Heart right ventricle (tissue), 16 donors: Measurements from ENCODE around the gene HCRTR1. TPM values are rescaled to one million over a fixed set of nuclear protein-coding genes. Genes with fewer than 3 reads are reported as not detected.

ENCODE experiments used
- ATAC-seq, 8 donors: fragments of 200-7000 bp; cut with Tn5 transposase; one replicate each; pipeline ENCODE4 v1.9.1; 2020; ENCODE audit warnings: mild to moderate bottlenecking in 8 of 8, moderate library complexity in 8 of 8, moderate number of reproducible peaks in 1 of 8
- DNase-seq, 2 donors: peaks; one replicate each; pipeline ENCODE4 v3.0.0-alpha.2; 2020
- H3K27ac ChIP-seq, 10 donors: fragments of 200-600 bp; sonication (generic) in 2 of 10; one replicate each; pipeline versions ENCODE4 v1.5.0 to v1.8.0; 2020 to 2022; ENCODE audit warnings: mild to moderate bottlenecking in 3 of 10
- H3K27me3 ChIP-seq, 7 donors: fragments of 200-600 bp; one replicate each; pipeline ENCODE4 v1.8.0; 2021 to 2022; ENCODE audit warnings: mild to moderate bottlenecking in 2 of 7
- H3K36me3 ChIP-seq, 9 donors: fragments of 200-600 bp; sonication (generic) in 1 of 9; one replicate each; pipeline versions ENCODE4 v1.5.0 to v1.8.0; 2020 to 2022; ENCODE audit warnings: mild to moderate bottlenecking in 2 of 9
- H3K4me1 ChIP-seq, 9 donors: fragments of 200-600 bp; sonication (generic) in 1 of 9; one replicate each; pipeline versions ENCODE4 v1.5.0 to v1.8.0; 2020 to 2022; ENCODE audit warnings: mild to moderate bottlenecking in 4 of 9
- H3K4me3 ChIP-seq, 10 donors: fragments of 200-600 bp; sonication (generic) in 2 of 10; one replicate each; pipeline versions ENCODE4 v1.5.0 to v1.8.0; 2020 to 2022; ENCODE audit warnings: mild to moderate bottlenecking in 7 of 10, moderate library complexity in 2 of 10
- H3K9me3 ChIP-seq, 11 donors: fragments of 200-600 bp in 10 of 11; sonication (generic) in 2 of 11; one replicate each; pipeline versions ENCODE4 v1.5.0 to v1.8.0; 2013 to 2022; ENCODE audit warnings: mild to moderate bottlenecking in 2 of 11, control low read depth in 1 of 11, moderate library complexity in 1 of 11
- CTCF ChIP-seq, 9 donors: fragments of 200-600 bp; sonication (generic) in 2 of 9; IDR thresholded peaks; one replicate each; pipeline versions ENCODE4 v1.5.0 to v1.8.0; 2021 to 2022; ENCODE audit warnings: antibody characterized with exemption in 9 of 9, mild to moderate bottlenecking in 5 of 9, moderate library complexity in 1 of 9
- WGBS, 2 donors: extraction: QIAGEN DNeasy Blood & Tissue Kit; methylation state at CpG; one replicate each; pipeline ENCODE4 v1.1.7; 2013; ENCODE audit warnings: inconsistent platforms in 1 of 2; 5-methylcytosine and 5-hydroxymethylcytosine counted together
- intact Hi-C, 10 donors: fragments of 100-400 bp; cut with DNase I; formaldehyde crosslinking; loops; one replicate each; pipeline versions ENCODE4 v1.11.1 to v1.14.2; 2022
- polyA plus RNA-seq, 2 donors: library from polyadenylated mRNA; stranded (reverse); fragments of 200-250 nt; gene quantifications; one replicate each; pipeline ENCODE4 v1.2.3, GENCODE V29; 2013
- total RNA-seq, 10 donors: library from RNA; stranded (reverse); fragmentation: NEBNext Ultra II Directional in 3 of 10; extraction: Animal tissue kit (Norgen Biotek cat#: 25700) in 3 of 10; gene quantifications; one replicate each; pipeline versions ENCODE4 v1.2.1 to v1.2.4, GENCODE V29; 2021 to 2023
- donor health status: Arrhythmogenic right ventricular cardiomyopathy.
- donor health status: ischemic (EF 13 %, LVEDD 7.1; RV severe dilation, severe dysfunction).
- donor health status: healthy with polysubstance abuse.
- donor health status: DM: no; HTN: yes; CAD: no.
- donor health status: DM: no; HTN: no; CAD: no.
- donor health status: ischemic (EF 25% LVEDD 6.9; RV normal size, moderate dysfunction).
- donor health status: ischemic (EF 25% LVEDD 5.7; RV mildly dilated, moderate dysfunction).
- donor health status: healthy.
- donor health status: DM: yes; HTN: yes; CAD: no.
- donor health status: Ischemic cardiomyopathy.
- donor health status: ischemic (EF 35%, LVEDD 5.7; RV mildly dilated, moderate dysfunction).
- donor health status: nonischemic (EF 11% LVEDD 7.7; RV severe dilation, severe dysfunction).
- donor health status: DM: yes; HTN: yes; CAD: no.
- donor health status: PGD.
- donor health status: ischemic (EF 29% LVEDD 5.4; RV normal size, mild dysfunction).
- donor health status: nonischemic (EF 23%, LVEDD 6.1; RV moderate dilation, normal function).

HCRTR1 gene
- total and polyA plus RNA-seq, 12 donors: 0.17 to 1.5 (median 0.37) TPM; not detected in 4

- H3K4me3 ChIP-seq: no peak overlapping the region
- H3K9me3 ChIP-seq: no peaks in the 10 kb centered on the region
- DNase-seq: no peak
- H3K36me3 ChIP-seq: no peaks in the 10 kb centered on the region
- no peak for ATAC-seq
- TF ChIP-seq CTCF (IDR thresholded peaks at IDR 0.05): no peak
- H3K27me3 ChIP-seq: no peaks in the 10 kb centered on the region
- 88% methylated on average over 7 of the region's 7 CpGs for WGBS, 2 donors
- peaks cover 0 to 38% (median 9%) of the 10 kb centered on the region in 9 donors for H3K4me1 ChIP-seq
- no peak overlapping the region for H3K27ac ChIP-seq
- intact Hi-C loops: loop anchor here in 1 of 10 donors (5.0 kb wide), 1 partner anchor 37 kb away; no protein-coding TSS in a partner anchor
These were observed 18.5 kb upstream of the HCRTR1 start for GRCh38 chr1:31598980-31599379.

GRCh38 chr1:31600641-31601040 lies 16.8 kb upstream of the HCRTR1 start:
- Histone ChIP-seq H3K36me3 (no peaks in the 10 kb centered on the region), H3K27ac (no peak overlapping the region), H3K4me1 (peaks cover 0 to 27% (median 9%) of the 10 kb centered on the region in 9 donors), H3K4me3 (no peak overlapping the region), H3K9me3 (no peaks in the 10 kb centered on the region), H3K27me3 (no peaks in the 10 kb centered on the region)
- DNase-seq: no peak
- no peak for ATAC-seq
- TF ChIP-seq CTCF (IDR thresholded peaks at IDR 0.05): no peak
- intact Hi-C loops: no loop called here
- WGBS, 2 donors: 59 to 70% methylated on average over 2 of the region's 2 CpGs

GRCh38 chr1:31602081-31602480 lies 15.4 kb upstream of the HCRTR1 start:
- Histone ChIP-seq H3K27me3 (no peaks in the 10 kb centered on the region), H3K27ac (no peak overlapping the region), H3K4me1 (peaks cover 0 to 13% (median 1%) of the 10 kb centered on the region in 9 donors), H3K4me3 (no peak overlapping the region), H3K36me3 (no peaks in the 10 kb centered on the region), H3K9me3 (no peaks in the 10 kb centered on the region)
- 94 to 95% methylated on average over 2 of the region's 2 CpGs for WGBS, 2 donors
- TF ChIP-seq CTCF (IDR thresholded peaks at IDR 0.05): no peak
- DNase-seq (no peak), ATAC-seq (no peak)
- intact Hi-C loops: no loop called here

- intact Hi-C loops: no loop called here
- Histone ChIP-seq H3K4me1 (peaks cover 0 to 4% (median 0%) of the 10 kb centered on the region in 9 donors), H3K27me3 (no peaks in the 10 kb centered on the region), H3K4me3 (no peak overlapping the region), H3K27ac (no peak overlapping the region), H3K9me3 (no peaks in the 10 kb centered on the region), H3K36me3 (no peaks in the 10 kb centered on the region)
- no peak for TF ChIP-seq CTCF (IDR thresholded peaks at IDR 0.05)
- no peak for DNase-seq
- 86 to 89% methylated on average over 4 of the region's 4 CpGs for WGBS, 2 donors
- no peak for ATAC-seq
These were observed 11.5 kb upstream of the HCRTR1 start for GRCh38 chr1:31605908-31606427.
